Measurements from ENCODE around the gene PNCK.

DNA sequence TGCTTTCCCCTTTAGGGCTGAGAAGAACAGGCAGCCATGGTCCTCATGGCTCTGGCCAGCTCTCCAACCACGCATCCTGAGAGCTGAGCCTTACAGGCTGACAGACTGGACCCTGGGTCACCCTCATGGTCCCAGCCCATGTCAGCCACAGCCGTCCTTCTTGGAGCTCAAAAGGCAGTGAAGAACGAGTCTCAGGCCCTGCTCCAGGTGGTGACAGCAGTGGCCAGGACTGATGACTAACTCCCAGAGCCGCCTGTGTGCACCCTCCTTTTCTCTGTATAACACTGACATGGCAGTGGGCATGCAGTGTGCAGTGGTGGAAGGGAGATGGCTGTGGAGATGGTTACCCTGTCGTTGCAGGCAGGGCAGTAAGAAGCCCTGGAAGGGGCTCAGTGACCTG, 36.9 kb downstream of the PNCK start:
- TF ChIP-seq, protein P1, sequence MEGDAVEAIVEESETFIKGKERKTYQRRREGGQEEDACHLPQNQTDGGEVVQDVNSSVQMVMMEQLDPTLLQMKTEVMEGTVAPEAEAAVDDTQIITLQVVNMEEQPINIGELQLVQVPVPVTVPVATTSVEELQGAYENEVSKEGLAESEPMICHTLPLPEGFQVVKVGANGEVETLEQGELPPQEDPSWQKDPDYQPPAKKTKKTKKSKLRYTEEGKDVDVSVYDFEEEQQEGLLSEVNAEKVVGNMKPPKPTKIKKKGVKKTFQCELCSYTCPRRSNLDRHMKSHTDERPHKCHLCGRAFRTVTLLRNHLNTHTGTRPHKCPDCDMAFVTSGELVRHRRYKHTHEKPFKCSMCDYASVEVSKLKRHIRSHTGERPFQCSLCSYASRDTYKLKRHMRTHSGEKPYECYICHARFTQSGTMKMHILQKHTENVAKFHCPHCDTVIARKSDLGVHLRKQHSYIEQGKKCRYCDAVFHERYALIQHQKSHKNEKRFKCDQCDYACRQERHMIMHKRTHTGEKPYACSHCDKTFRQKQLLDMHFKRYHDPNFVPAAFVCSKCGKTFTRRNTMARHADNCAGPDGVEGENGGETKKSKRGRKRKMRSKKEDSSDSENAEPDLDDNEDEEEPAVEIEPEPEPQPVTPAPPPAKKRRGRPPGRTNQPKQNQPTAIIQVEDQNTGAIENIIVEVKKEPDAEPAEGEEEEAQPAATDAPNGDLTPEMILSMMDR (IDR thresholded peaks at IDR 0.05) = no peak
- TF ChIP-seq SMC3 (IDR thresholded peaks at IDR 0.05) (no peak), RCOR1 (IDR thresholded peaks at IDR 0.05; ENCODE audit: low read depth, low read length) (no peak), KDM5A (IDR thresholded peaks at IDR 0.05) (no peak), CEBPB (IDR thresholded peaks at IDR 0.05) (no peak), RNF2 (IDR thresholded peaks at IDR 0.05; ENCODE audit: borderline replicate concordance, low read depth) (no peak), BHLHE40 (IDR thresholded peaks at IDR 0.05; ENCODE audit: low read depth, low read length) (no peak), POLR2A (IDR thresholded peaks at IDR 0.05; ENCODE audit: low read length) (no peak), KDM1A (IDR thresholded peaks at IDR 0.05; ENCODE audit: low read depth) (no peak), FOSL2 (IDR thresholded peaks at IDR 0.05) (no peak), FOSL2 (CRISPR knock-in tag; IDR thresholded peaks at IDR 0.05) (no peak)

All from A549 (cell line).